ENCODE results near the gene ATP7B. TPM values are rescaled to one million over a fixed set of nuclear protein-coding genes. Genes with fewer than 3 reads are reported as not detected.

The ATP7B gene
- total RNA-seq, 2 donors from 2014 or later, result 20.4 to 29.2 TPM

DNA sequence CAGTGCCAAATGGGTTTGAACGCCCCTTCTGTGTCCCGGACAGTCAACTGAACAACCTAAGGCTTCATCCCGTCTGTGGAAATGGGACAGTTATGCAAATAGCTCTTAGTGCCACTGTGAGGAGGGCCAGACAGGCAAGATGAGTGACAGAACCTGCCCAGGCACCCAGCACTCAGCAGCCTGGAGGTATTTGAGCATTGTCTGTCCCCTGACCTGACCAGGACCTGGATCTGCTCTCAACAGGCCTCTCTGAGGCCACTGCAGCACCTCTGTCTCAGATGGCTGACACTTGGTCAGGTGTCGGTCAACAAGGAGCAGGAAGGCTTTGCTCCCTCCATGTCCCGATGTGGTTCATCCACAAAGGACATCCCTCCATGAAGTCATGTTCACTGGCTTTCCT lies 81.6 kb downstream of the ATP7B start:
- H3K9me3 Mint-ChIP-seq, result no peaks in the 10 kb centered on the region
- WGBS, 2 experiments (ENCODE audit: insufficient coverage in 1 of 2, insufficient read length in 1 of 2), result 88% methylated on average over 5 of the region's 5 CpGs; no CpG with 5 or more reads in 1 of the 2 experiments
- Histone ChIP-seq H3K27ac (ENCODE audit: low read depth, low read length) (no peak overlapping the region), H3K9me3 (ENCODE audit: control insufficient read depth, low read length) (no peaks in the 10 kb centered on the region), H3K27me3 (ENCODE audit: control insufficient read depth, insufficient read depth, low read length, poor library complexity, severe bottlenecking) (no peaks in the 10 kb centered on the region), H3K4me3 (ENCODE audit: low read length) (no peak overlapping the region), H3K4me1 (ENCODE audit: control insufficient read depth, insufficient read depth, low read length) (peaks cover 7% of the 10 kb centered on the region), H3K9ac (ENCODE audit: extremely low read depth, low read length, poor library complexity, severe bottlenecking) (no peak overlapping the region), H3K36me3 (ENCODE audit: control insufficient read depth, insufficient read depth, low read length) (no peaks in the 10 kb centered on the region)
- peaks cover 5% of the 10 kb centered on the region for H3K36me3 Mint-ChIP-seq (ENCODE audit: low read depth)
- no peak overlapping the region for H3K27ac Mint-ChIP-seq
- no peaks in the 10 kb centered on the region for H3K27me3 Mint-ChIP-seq (ENCODE audit: insufficient read depth)
- TF ChIP-seq, protein P1, sequence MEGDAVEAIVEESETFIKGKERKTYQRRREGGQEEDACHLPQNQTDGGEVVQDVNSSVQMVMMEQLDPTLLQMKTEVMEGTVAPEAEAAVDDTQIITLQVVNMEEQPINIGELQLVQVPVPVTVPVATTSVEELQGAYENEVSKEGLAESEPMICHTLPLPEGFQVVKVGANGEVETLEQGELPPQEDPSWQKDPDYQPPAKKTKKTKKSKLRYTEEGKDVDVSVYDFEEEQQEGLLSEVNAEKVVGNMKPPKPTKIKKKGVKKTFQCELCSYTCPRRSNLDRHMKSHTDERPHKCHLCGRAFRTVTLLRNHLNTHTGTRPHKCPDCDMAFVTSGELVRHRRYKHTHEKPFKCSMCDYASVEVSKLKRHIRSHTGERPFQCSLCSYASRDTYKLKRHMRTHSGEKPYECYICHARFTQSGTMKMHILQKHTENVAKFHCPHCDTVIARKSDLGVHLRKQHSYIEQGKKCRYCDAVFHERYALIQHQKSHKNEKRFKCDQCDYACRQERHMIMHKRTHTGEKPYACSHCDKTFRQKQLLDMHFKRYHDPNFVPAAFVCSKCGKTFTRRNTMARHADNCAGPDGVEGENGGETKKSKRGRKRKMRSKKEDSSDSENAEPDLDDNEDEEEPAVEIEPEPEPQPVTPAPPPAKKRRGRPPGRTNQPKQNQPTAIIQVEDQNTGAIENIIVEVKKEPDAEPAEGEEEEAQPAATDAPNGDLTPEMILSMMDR (conservative IDR thresholded peaks at IDR 0.05), result no peak
- peaks cover 10% of the 10 kb centered on the region for H3K4me1 Mint-ChIP-seq
- DNase-seq, result peak; percentile 31
- no peak overlapping the region for H3K4me3 Mint-ChIP-seq

DNA sequence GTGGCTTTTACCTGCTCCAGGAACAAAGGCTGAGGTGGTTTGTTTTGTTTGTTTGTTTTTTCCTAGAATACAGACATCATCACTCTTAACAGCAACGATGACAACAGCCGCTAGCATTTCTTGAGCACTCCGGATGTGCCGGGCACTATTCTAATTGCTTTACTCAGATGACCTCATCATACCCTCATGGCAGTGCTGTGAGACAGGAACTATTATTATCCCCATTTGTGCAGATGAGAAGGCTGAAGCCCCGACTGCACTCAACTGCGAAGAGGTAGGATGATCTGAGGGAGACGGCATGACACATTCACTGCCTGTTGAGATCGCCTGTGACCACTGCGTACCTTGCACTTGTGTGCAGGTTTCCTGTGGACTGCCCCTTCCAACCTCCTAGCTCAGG lies 83.0 kb downstream of the ATP7B start:
- H3K36me3 ChIP-seq (ENCODE audit: control insufficient read depth, insufficient read depth, low read length), result no peaks in the 10 kb centered on the region
- 96% methylated on average over 6 to 9 of the region's 9 CpGs for WGBS, 2 experiments (ENCODE audit: insufficient coverage in 1 of 2, insufficient read length in 1 of 2)
- H3K4me3 ChIP-seq (ENCODE audit: low read length), result no peak overlapping the region
- no peaks in the 10 kb centered on the region for H3K27me3 ChIP-seq (ENCODE audit: control insufficient read depth, insufficient read depth, low read length, poor library complexity, severe bottlenecking)
- H3K27ac ChIP-seq (ENCODE audit: low read depth, low read length), result no peak overlapping the region
- Mint-ChIP-seq H3K9me3 (no peaks in the 10 kb centered on the region), H3K4me3 (no peak overlapping the region), H3K36me3 (ENCODE audit: low read depth) (peaks cover 3% of the 10 kb centered on the region), H3K27ac (no peak overlapping the region), H3K4me1 (peaks cover 6% of the 10 kb centered on the region), H3K27me3 (ENCODE audit: insufficient read depth) (peaks cover 2% of the 10 kb centered on the region)
- no peak for DNase-seq
- H3K9ac ChIP-seq (ENCODE audit: extremely low read depth, low read length, poor library complexity, severe bottlenecking), result no peak overlapping the region
- H3K4me1 ChIP-seq (ENCODE audit: control insufficient read depth, insufficient read depth, low read length), result peaks cover 2% of the 10 kb centered on the region
- no peaks in the 10 kb centered on the region for H3K9me3 ChIP-seq (ENCODE audit: control insufficient read depth, low read length)
- TF ChIP-seq, protein P1 (conservative IDR thresholded peaks at IDR 0.05), result no peak

DNA sequence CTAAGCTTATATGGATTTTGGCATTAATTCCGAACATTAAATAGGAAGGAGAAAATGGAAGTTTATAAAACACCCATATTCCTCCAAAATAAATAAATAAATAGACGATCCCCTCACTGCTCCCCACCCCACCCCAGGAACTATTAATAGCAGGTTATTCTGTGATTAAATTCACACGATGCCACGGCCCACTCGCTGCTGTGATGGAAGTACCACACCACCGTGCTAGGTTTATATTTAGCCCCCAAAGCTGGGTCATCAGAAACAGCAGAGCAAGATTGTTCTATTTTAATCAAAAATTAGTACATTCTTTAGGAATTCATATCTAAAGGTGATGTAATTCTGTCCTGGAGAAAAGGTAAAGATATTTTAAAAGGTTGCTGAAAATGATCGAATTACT lies 84.1 kb downstream of the ATP7B start:
- Mint-ChIP-seq H3K9me3 (no peaks in the 10 kb centered on the region), H3K36me3 (ENCODE audit: low read depth) (peaks cover 7% of the 10 kb centered on the region), H3K27me3 (ENCODE audit: insufficient read depth) (peaks cover 2% of the 10 kb centered on the region), H3K4me1 (no peaks in the 10 kb centered on the region), H3K27ac (no peak overlapping the region), H3K4me3 (no peak overlapping the region)
- H3K36me3 ChIP-seq (ENCODE audit: control insufficient read depth, insufficient read depth, low read length), result no peaks in the 10 kb centered on the region
- H3K27ac ChIP-seq (ENCODE audit: low read depth, low read length), result no peak overlapping the region
- TF ChIP-seq, protein P1 (conservative IDR thresholded peaks at IDR 0.05), result no peak
- H3K4me1 ChIP-seq (ENCODE audit: control insufficient read depth, insufficient read depth, low read length), result no peaks in the 10 kb centered on the region
- DNase-seq, result no peak
- no peaks in the 10 kb centered on the region for H3K27me3 ChIP-seq (ENCODE audit: control insufficient read depth, insufficient read depth, low read length, poor library complexity, severe bottlenecking)
- WGBS, 2 experiments (ENCODE audit: insufficient coverage in 1 of 2, insufficient read length in 1 of 2), result 86 to 90% methylated on average over 5 to 6 of the region's 7 CpGs
- H3K9me3 ChIP-seq (ENCODE audit: control insufficient read depth, low read length), result no peaks in the 10 kb centered on the region
- H3K9ac ChIP-seq (ENCODE audit: extremely low read depth, low read length, poor library complexity, severe bottlenecking), result no peak overlapping the region
- H3K4me3 ChIP-seq (ENCODE audit: low read length), result no peak overlapping the region
